HG03558 (cell line): ENCODE measurements around the gene GREB1.
"Not testable (repeated sequence)": the region's sequence is repeated elsewhere in the genome, so short reads cannot be mapped to it uniquely, and the experiment has no call there.

Experiments used
- ATAC-seq: cut with Tn5 transposase; IDR thresholded peaks from one replicate; pipeline ENCODE4 v1.9.1; 2021; ENCODE audit warnings: moderate number of reproducible peaks; ENCODE audit not compliant: unreplicated experiment; ENCODE audit errors: extremely low read depth

GREB1 gene

GRCh38 chr2:11657646-11658045 is 123.8 kb downstream of the GREB1 start:
- no peak for ATAC-seq

- no peak for ATAC-seq
These were observed 124.6 kb downstream of the GREB1 start for GRCh38 chr2:11658208-11659114.

- no peak for ATAC-seq
These were observed 125.2 kb downstream of the GREB1 start for GRCh38 chr2:11659115-11659475.

GRCh38 chr2:11659851-11660250 is 126.0 kb downstream of the GREB1 start:
- ATAC-seq = no peak

- not testable (repeated sequence) for ATAC-seq
These were observed 126.6 kb downstream of the GREB1 start for GRCh38 chr2:11660396-11660795.

- no peak for ATAC-seq
These were observed 128.1 kb downstream of the GREB1 start for GRCh38 chr2:11661891-11662435.

- ATAC-seq = no peak
These were observed 129.0 kb downstream of the GREB1 start for GRCh38 chr2:11662882-11663281.

- no peak for ATAC-seq
These were observed 129.6 kb downstream of the GREB1 start for GRCh38 chr2:11663427-11663826.

GRCh38 chr2:11665028-11665427 is 131.2 kb downstream of the GREB1 start:
- ATAC-seq = no peak

GRCh38 chr2:11665510-11666362 is 131.9 kb downstream of the GREB1 start:
- no peak for ATAC-seq

- no peak for ATAC-seq
These were observed 133.3 kb downstream of the GREB1 start for GRCh38 chr2:11667194-11667593.

- ATAC-seq = no peak
These were observed 134.2 kb downstream of the GREB1 start for GRCh38 chr2:11667866-11668637.

- ATAC-seq = no peak
These were observed 135.8 kb downstream of the GREB1 start, which contains the start of gene NTSR2 for GRCh38 chr2:11669454-11670291. Gene NTSR2, minus strand, starts transcription at chr2:11670195. Its CDS starts 66 bp downstream, at chr2:11670129.

GRCh38 chr2:11672407-11672806 is 138.6 kb downstream of the GREB1 start:
- ATAC-seq = no peak

- ATAC-seq = no peak
These were observed 141.1 kb downstream of the GREB1 start for GRCh38 chr2:11674983-11675382.

- no peak for ATAC-seq
These were observed 141.7 kb downstream of the GREB1 start for GRCh38 chr2:11675423-11676112.

GRCh38 chr2:11676640-11677039 is 142.8 kb downstream of the GREB1 start:
- ATAC-seq = no peak

GRCh38 chr2:11677136-11678055 is 143.6 kb downstream of the GREB1 start:
- ATAC-seq = no peak
